Tibial artery (tissue), 4 donors: ENCODE results near the gene VGLL3.

Experiments used
- DNase-seq, 2 donors: peaks; one replicate each; pipeline ENCODE4 v3.0.0-alpha.2; 2019
- H3K27ac ChIP-seq, 2 donors: fragments of 200-600 bp; sonication (generic) in 1 of 2; 1 replicate in 1 of 2; 2 replicates in 1 of 2; pipeline ENCODE4 v1.5.1; 2018 to 2019; ENCODE audit warnings: mild to moderate bottlenecking in 1 of 2
- H3K27me3 ChIP-seq, 2 donors: fragments of 200-600 bp; sonication (generic) in 1 of 2; one replicate each; pipeline versions ENCODE4 v1.5.1 to v1.6.0; 2016 to 2019
- H3K36me3 ChIP-seq, 3 donors: fragments of 200-600 bp; sonication (generic) in 2 of 3; one replicate each; pipeline ENCODE4 v1.5.1; 2016 to 2019; ENCODE audit warnings: mild to moderate bottlenecking in 2 of 3
- H3K4me1 ChIP-seq, 4 donors: fragments of 200-600 bp; sonication (generic) in 2 of 4; 1 replicate in 3 of 4; 2 replicates in 1 of 4; pipeline ENCODE4 v1.5.1; 2016 to 2019
- H3K4me3 ChIP-seq, 2 donors: fragments of 200-600 bp; sonication (generic) in 1 of 2; 1 replicate in 1 of 2; 2 replicates in 1 of 2; pipeline ENCODE4 v1.5.1; 2018 to 2019; ENCODE audit warnings: mild to moderate bottlenecking in 2 of 2
- H3K9me3 ChIP-seq, 3 donors: fragments of 200-600 bp; sonication (generic) in 1 of 3; one replicate each; pipeline ENCODE4 v1.5.1; 2016 to 2019
- CTCF ChIP-seq, 2 experiments: fragments of 200-600 bp in 1 of 2; fragments of 450-650 bp in 1 of 2; IDR thresholded peaks; one replicate each; pipeline ENCODE4 v1.5.1; 2017 to 2019; ENCODE audit warnings: antibody characterized with exemption in 2 of 2, mild to moderate bottlenecking in 1 of 2, moderate library complexity in 1 of 2
- intact Hi-C: fragments of 100-400 bp; cut with DNase I; formaldehyde crosslinking; loops from one replicate; pipeline ENCODE4 v1.15.0; 2023; ENCODE audit warnings: low total_unique reads

Gene VGLL3

GRCh38 chr3:86950717-86951116, 40.2 kb downstream of the VGLL3 start:
- no peak for TF ChIP-seq CTCF (IDR thresholded peaks at IDR 0.05)
- Histone ChIP-seq H3K27ac (no peak overlapping the region), H3K4me3 (no peak overlapping the region), H3K36me3 (no peaks in the 10 kb centered on the region), H3K27me3 (no peaks in the 10 kb centered on the region), H3K9me3 (no peaks in the 10 kb centered on the region), H3K4me1 (peaks cover 0 to 53% (median 3%) of the 10 kb centered on the region in 4 donors)
- DNase-seq = no peak
- intact Hi-C loops = no loop called here

GRCh38 chr3:86949850-86950249, 41.1 kb downstream of the VGLL3 start:
- intact Hi-C loops = no loop called here
- no peak for DNase-seq
- peaks cover 0 to 44% (median 3%) of the 10 kb centered on the region in 4 donors for H3K4me1 ChIP-seq
- H3K27ac ChIP-seq = no peak overlapping the region
- H3K27me3 ChIP-seq = no peaks in the 10 kb centered on the region
- H3K36me3 ChIP-seq = peaks cover 0 to under 1% (median 0%) of the 10 kb centered on the region in 3 donors
- no peak overlapping the region for H3K4me3 ChIP-seq
- no peak for TF ChIP-seq CTCF (IDR thresholded peaks at IDR 0.05)
- no peaks in the 10 kb centered on the region for H3K9me3 ChIP-seq

- H3K27ac ChIP-seq = no peak overlapping the region
- no peaks in the 10 kb centered on the region for H3K27me3 ChIP-seq
- DNase-seq = no peak
- TF ChIP-seq CTCF (IDR thresholded peaks at IDR 0.05) = no peak
- H3K4me3 ChIP-seq = no peak overlapping the region
- peaks cover 0 to 9% (median 8%) of the 10 kb centered on the region in 3 donors for H3K36me3 ChIP-seq
- no peaks in the 10 kb centered on the region for H3K9me3 ChIP-seq
- intact Hi-C loops = no loop called here
- H3K4me1 ChIP-seq = peaks cover 0 to 34% (median 0%) of the 10 kb centered on the region in 4 donors
Measured at GRCh38 chr3:86948822-86949221, 42.1 kb downstream of the VGLL3 start.

- intact Hi-C loops = no loop called here
- H3K27me3 ChIP-seq = no peaks in the 10 kb centered on the region
Measured at GRCh38 chr3:86942206-86942605, 48.7 kb downstream of the VGLL3 start.

GRCh38 chr3:86938416-86939105, 52.4 kb downstream of the VGLL3 start:
- no peak overlapping the region for H3K4me3 ChIP-seq
- no peaks in the 10 kb centered on the region for H3K9me3 ChIP-seq
- H3K27ac ChIP-seq = peak overlapping the region; percentile 40 to 48
- intact Hi-C loops = no loop called here
- H3K4me1 ChIP-seq = peaks cover 0 to 33% (median 10%) of the 10 kb centered on the region in 4 donors
- no peak for TF ChIP-seq CTCF (IDR thresholded peaks at IDR 0.05)
- H3K36me3 ChIP-seq = peaks cover 0 to under 1% (median 0%) of the 10 kb centered on the region in 3 donors
- H3K27me3 ChIP-seq = no peaks in the 10 kb centered on the region
- no peak for DNase-seq

More at GRCh38 chr3:86942206-86942605, 48.7 kb downstream of the VGLL3 start:
- Histone ChIP-seq H3K4me1 (peaks cover 0 to 23% (median 7%) of the 10 kb centered on the region in 4 donors), H3K36me3 (peaks cover 0 to 11% (median 9%) of the 10 kb centered on the region in 3 donors), H3K9me3 (no peaks in the 10 kb centered on the region), H3K4me3 (no peak overlapping the region), H3K27ac (no peak overlapping the region)
- DNase-seq = no peak
- no peak for TF ChIP-seq CTCF (IDR thresholded peaks at IDR 0.05)
